Measurements from ENCODE around the gene SLC25A40.

The SLC25A40 gene

GRCh38 chr7:87785368-87785995 is 90.7 kb downstream of the SLC25A40 start:
- in situ Hi-C loops (cut with MboI; ENCODE audit: low sequenced_read_pairs): loop anchor here (25.0 kb wide), 1 partner anchor 352 kb away; no protein-coding TSS in a partner anchor

GRCh38 chr7:87784424-87784823 is 91.7 kb downstream of the SLC25A40 start:
- in situ Hi-C loops (cut with MboI; ENCODE audit: low sequenced_read_pairs): loop anchor here (25.0 kb wide), 1 partner anchor 353 kb away; no protein-coding TSS in a partner anchor

Measured in HL-60/S4 (cell line).